ENCODE data around the gene DARS2.

DNA sequence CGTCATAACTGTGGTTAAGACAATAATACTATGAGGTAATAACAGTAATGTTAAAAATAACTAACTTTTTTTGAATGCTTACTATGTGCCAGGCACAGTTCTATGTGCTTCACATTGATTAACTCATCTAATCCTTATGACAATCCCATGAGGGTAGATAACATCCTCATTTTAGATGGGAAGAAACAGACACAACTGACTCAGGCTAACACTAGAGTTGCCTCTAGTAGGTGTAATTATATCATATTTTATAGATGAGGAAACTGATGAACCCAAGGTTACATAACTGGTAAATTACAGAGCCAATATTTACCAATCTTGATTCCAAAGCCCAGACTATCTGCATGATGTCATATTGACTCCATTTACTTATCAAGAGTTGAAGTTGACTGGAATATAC lies 69.1 kb downstream of the DARS2 start:
- TF ChIP-seq EZH2phosphoT487 (IDR thresholded peaks at IDR 0.05; ENCODE audit: borderline replicate concordance) (no peak), CTCF (conservative IDR thresholded peaks at IDR 0.05; ENCODE audit: low read length) (no peak)

All from Loucy (cell line).